ENCODE data around the gene RELL1.

Gene RELL1

GRCh38 chr4:37719021-37719420 is 32.8 kb upstream of the RELL1 start:
- WGBS: 100% methylated on average over 1 of the region's 1 CpG
- H2BK5ac ChIP-seq (ENCODE audit: low read depth, low read length, poor library complexity, severe bottlenecking): no peak overlapping the region
- no peak overlapping the region for H3K14ac ChIP-seq (ENCODE audit: low read length in 2 of 2)
- no peak overlapping the region for H2AK5ac ChIP-seq (ENCODE audit: low read length, severe bottlenecking)
- H3K18ac ChIP-seq (ENCODE audit: low read depth in 1 of 2, low read length in 2 of 2): no peak overlapping the region
- no peak overlapping the region for H2AFZ ChIP-seq (ENCODE audit: low read depth, low read length)
- no peak overlapping the region for H3K4me3 ChIP-seq (ENCODE audit: insufficient read depth in 1 of 2, low read depth in 1 of 2, low read length in 2 of 2)
- no peaks in the 10 kb centered on the region for H3K9me3 ChIP-seq (ENCODE audit: control insufficient read depth, low read length)
- no peak overlapping the region for H2BK15ac ChIP-seq (ENCODE audit: low read depth, poor library complexity, severe bottlenecking)
- H3K4me1 ChIP-seq (ENCODE audit: control insufficient read depth, insufficient read depth, low read depth, low read length): peaks cover 2% of the 10 kb centered on the region
- H2BK120ac ChIP-seq (ENCODE audit: low read depth, low read length): no peak overlapping the region
- H3K4ac ChIP-seq (ENCODE audit: low read depth in 1 of 2, low read length in 2 of 2): no peak overlapping the region
- no peak for DNase-seq
- no peaks in the 10 kb centered on the region for H3K36me3 ChIP-seq (ENCODE audit: control insufficient read depth in 1 of 2, insufficient read depth in 2 of 2, low read depth in 1 of 2, low read length in 2 of 2)
- no peak overlapping the region for H2BK12ac ChIP-seq (ENCODE audit: low read length in 2 of 2)
- H4K8ac ChIP-seq (ENCODE audit: low read length): no peak overlapping the region
- no peak overlapping the region for H3K23ac ChIP-seq (ENCODE audit: low read length in 2 of 2)
- H3K27me3 ChIP-seq (ENCODE audit: control insufficient read depth in 1 of 2, insufficient read depth in 1 of 2, low read length in 2 of 2): peaks cover 0 to 15% of the 10 kb centered on the region in 2 experiments
- H3K79me1 ChIP-seq (replicated peaks; ENCODE audit: low read length, poor library complexity, severe bottlenecking): no peaks in the 10 kb centered on the region
- H3K4me2 ChIP-seq (ENCODE audit: low read length, poor library complexity, severe bottlenecking): no peak overlapping the region
- no peak overlapping the region for H3K27ac ChIP-seq (ENCODE audit: low read length, poor library complexity, severe bottlenecking)
- no peak overlapping the region for H4K91ac ChIP-seq (ENCODE audit: low read length)
- no peak overlapping the region for H3K9ac ChIP-seq (ENCODE audit: low read length)

DNA sequence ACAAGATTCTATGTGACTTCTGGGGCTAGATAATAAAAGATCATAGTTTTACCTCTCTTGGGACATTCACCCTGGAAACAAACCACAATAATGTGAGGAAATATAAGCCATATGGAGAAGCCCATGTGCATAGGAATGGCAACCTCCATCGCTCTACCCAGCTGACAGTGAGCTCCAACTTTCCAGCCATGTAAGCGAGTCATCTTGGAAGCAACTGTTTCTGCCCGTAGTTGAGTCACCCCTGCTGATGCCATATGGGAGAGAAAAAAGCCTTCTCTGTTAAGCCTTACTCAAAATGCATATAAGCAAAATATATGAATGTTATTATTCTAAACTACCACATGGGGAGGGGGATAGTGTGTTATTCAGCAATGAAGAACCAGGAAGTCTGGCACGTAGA is 31.4 kb upstream of the RELL1 start:
- H4K91ac ChIP-seq (ENCODE audit: low read length): no peak overlapping the region
- no peak overlapping the region for H2AFZ ChIP-seq (ENCODE audit: low read depth, low read length)
- H3K14ac ChIP-seq (ENCODE audit: low read length in 2 of 2): no peak overlapping the region
- H3K4me1 ChIP-seq (ENCODE audit: control insufficient read depth, insufficient read depth, low read depth, low read length): peaks cover 2% of the 10 kb centered on the region
- no peak overlapping the region for H2AK5ac ChIP-seq (ENCODE audit: low read length, severe bottlenecking)
- no peak overlapping the region for H3K4ac ChIP-seq (ENCODE audit: low read depth in 1 of 2, low read length in 2 of 2)
- H3K9ac ChIP-seq (ENCODE audit: low read length): no peak overlapping the region
- H3K4me3 ChIP-seq (ENCODE audit: insufficient read depth in 1 of 2, low read depth in 1 of 2, low read length in 2 of 2): no peak overlapping the region
- no peak overlapping the region for H2BK12ac ChIP-seq (ENCODE audit: low read length in 2 of 2)
- H3K23ac ChIP-seq (ENCODE audit: low read length in 2 of 2): no peak overlapping the region
- no peak overlapping the region for H3K4me2 ChIP-seq (ENCODE audit: low read length, poor library complexity, severe bottlenecking)
- no peaks in the 10 kb centered on the region for H3K9me3 ChIP-seq (ENCODE audit: control insufficient read depth, low read length)
- no peak overlapping the region for H2BK15ac ChIP-seq (ENCODE audit: low read depth, poor library complexity, severe bottlenecking)
- no peak overlapping the region for H3K18ac ChIP-seq (ENCODE audit: low read depth in 1 of 2, low read length in 2 of 2)
- peak; percentile 71 for DNase-seq
- H4K8ac ChIP-seq (ENCODE audit: low read length): no peak overlapping the region
- 37% methylated on average over 4 of the region's 4 CpGs for WGBS
- H3K36me3 ChIP-seq (ENCODE audit: control insufficient read depth in 1 of 2, insufficient read depth in 2 of 2, low read depth in 1 of 2, low read length in 2 of 2): no peaks in the 10 kb centered on the region
- no peak overlapping the region for H3K27ac ChIP-seq (ENCODE audit: low read length, poor library complexity, severe bottlenecking)
- H3K79me1 ChIP-seq (replicated peaks; ENCODE audit: low read length, poor library complexity, severe bottlenecking): no peaks in the 10 kb centered on the region
- no peak overlapping the region for H2BK120ac ChIP-seq (ENCODE audit: low read depth, low read length)
- H3K27me3 ChIP-seq (ENCODE audit: control insufficient read depth in 1 of 2, insufficient read depth in 1 of 2, low read length in 2 of 2): peaks cover 0 to 17% of the 10 kb centered on the region in 2 experiments
- no peak overlapping the region for H2BK5ac ChIP-seq (ENCODE audit: low read depth, low read length, poor library complexity, severe bottlenecking)

DNA sequence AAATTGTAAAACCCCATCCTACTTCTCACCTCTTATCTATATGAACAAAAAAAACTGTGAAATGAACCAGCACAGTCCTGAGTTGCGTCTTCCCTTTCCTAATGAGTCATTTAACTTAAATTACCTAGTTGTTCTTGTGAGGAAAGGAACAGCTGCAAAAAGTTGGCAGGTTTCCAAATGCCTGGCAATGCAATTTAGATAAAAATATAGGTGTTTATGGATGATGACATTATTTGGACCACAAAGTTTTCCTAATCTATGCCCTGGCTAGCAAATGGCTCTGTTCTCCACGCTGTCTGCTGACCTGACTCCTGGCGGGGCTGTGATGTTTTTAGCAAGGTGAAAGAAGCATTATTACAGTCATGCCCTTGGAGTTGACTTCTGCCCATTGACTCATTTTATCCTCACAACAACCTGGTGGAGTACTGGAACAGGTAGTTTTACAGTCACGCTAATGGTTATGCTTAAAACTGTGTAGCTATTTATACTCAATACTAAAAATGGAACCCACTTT is 29.8 kb upstream of the RELL1 start:
- no peaks in the 10 kb centered on the region for H3K79me1 ChIP-seq (replicated peaks; ENCODE audit: low read length, poor library complexity, severe bottlenecking)
- H3K18ac ChIP-seq (ENCODE audit: low read depth in 1 of 2, low read length in 2 of 2): no peak overlapping the region
- no peak overlapping the region for H3K14ac ChIP-seq (ENCODE audit: low read length in 2 of 2)
- no peak overlapping the region for H3K23ac ChIP-seq (ENCODE audit: low read length in 2 of 2)
- no peak overlapping the region for H2AK5ac ChIP-seq (ENCODE audit: low read length, severe bottlenecking)
- WGBS: 70% methylated on average over 1 of the region's 4 CpGs
- peaks cover 0 to 13% of the 10 kb centered on the region in 2 experiments for H3K27me3 ChIP-seq (ENCODE audit: control insufficient read depth in 1 of 2, insufficient read depth in 1 of 2, low read length in 2 of 2)
- no peak overlapping the region for H2BK120ac ChIP-seq (ENCODE audit: low read depth, low read length)
- no peaks in the 10 kb centered on the region for H3K36me3 ChIP-seq (ENCODE audit: control insufficient read depth in 1 of 2, insufficient read depth in 2 of 2, low read depth in 1 of 2, low read length in 2 of 2)
- peak; percentile 23 for DNase-seq
- H3K9me3 ChIP-seq (ENCODE audit: control insufficient read depth, low read length): no peaks in the 10 kb centered on the region
- H2AFZ ChIP-seq (ENCODE audit: low read depth, low read length): no peak overlapping the region
- H2BK15ac ChIP-seq (ENCODE audit: low read depth, poor library complexity, severe bottlenecking): no peak overlapping the region
- peaks cover 2% of the 10 kb centered on the region for H3K4me1 ChIP-seq (ENCODE audit: control insufficient read depth, insufficient read depth, low read depth, low read length)
- no peak overlapping the region for H3K4me2 ChIP-seq (ENCODE audit: low read length, poor library complexity, severe bottlenecking)
- H3K27ac ChIP-seq (ENCODE audit: low read length, poor library complexity, severe bottlenecking): no peak overlapping the region
- H4K91ac ChIP-seq (ENCODE audit: low read length): no peak overlapping the region
- no peak overlapping the region for H4K8ac ChIP-seq (ENCODE audit: low read length)
- H3K4ac ChIP-seq (ENCODE audit: low read depth in 1 of 2, low read length in 2 of 2): no peak overlapping the region
- no peak overlapping the region for H3K9ac ChIP-seq (ENCODE audit: low read length)
- H2BK12ac ChIP-seq (ENCODE audit: low read length in 2 of 2): no peak overlapping the region
- H3K4me3 ChIP-seq (ENCODE audit: insufficient read depth in 1 of 2, low read depth in 1 of 2, low read length in 2 of 2): no peak overlapping the region
- no peak overlapping the region for H2BK5ac ChIP-seq (ENCODE audit: low read depth, low read length, poor library complexity, severe bottlenecking)

- Histone ChIP-seq H2BK12ac (ENCODE audit: low read length in 2 of 2) (no peak overlapping the region), H3K18ac (ENCODE audit: low read depth in 1 of 2, low read length in 2 of 2) (no peak overlapping the region), H3K27me3 (ENCODE audit: control insufficient read depth in 1 of 2, insufficient read depth in 1 of 2, low read length in 2 of 2) (peaks cover 0 to 13% of the 10 kb centered on the region in 2 experiments), H4K91ac (ENCODE audit: low read length) (no peak overlapping the region), H4K8ac (ENCODE audit: low read length) (no peak overlapping the region), H2AK5ac (ENCODE audit: low read length, severe bottlenecking) (no peak overlapping the region), H2BK120ac (ENCODE audit: low read depth, low read length) (no peak overlapping the region), H3K27ac (ENCODE audit: low read length, poor library complexity, severe bottlenecking) (no peak overlapping the region), H3K4me2 (ENCODE audit: low read length, poor library complexity, severe bottlenecking) (no peak overlapping the region), H3K4me1 (ENCODE audit: control insufficient read depth, insufficient read depth, low read depth, low read length) (peaks cover 2% of the 10 kb centered on the region), H3K4ac (ENCODE audit: low read depth in 1 of 2, low read length in 2 of 2) (no peak overlapping the region), H3K79me1 (replicated peaks; ENCODE audit: low read length, poor library complexity, severe bottlenecking) (no peaks in the 10 kb centered on the region), H2BK15ac (ENCODE audit: low read depth, poor library complexity, severe bottlenecking) (no peak overlapping the region), H3K23ac (ENCODE audit: low read length in 2 of 2) (no peak overlapping the region), H3K36me3 (ENCODE audit: control insufficient read depth in 1 of 2, insufficient read depth in 2 of 2, low read depth in 1 of 2, low read length in 2 of 2) (no peaks in the 10 kb centered on the region), H3K9ac (ENCODE audit: low read length) (no peak overlapping the region), H3K9me3 (ENCODE audit: control insufficient read depth, low read length) (peaks cover 3% of the 10 kb centered on the region), H2BK5ac (ENCODE audit: low read depth, low read length, poor library complexity, severe bottlenecking) (no peak overlapping the region), H2AFZ (ENCODE audit: low read depth, low read length) (no peak overlapping the region), H3K4me3 (ENCODE audit: insufficient read depth in 1 of 2, low read depth in 1 of 2, low read length in 2 of 2) (no peak overlapping the region), H3K14ac (ENCODE audit: low read length in 2 of 2) (no peak overlapping the region)
- no peak for DNase-seq
- WGBS: no CpG with 5 or more reads among the region's 1 CpG
These were observed 24.3 kb upstream of the RELL1 start for GRCh38 chr4:37710491-37710890.
